ENCODE results near the gene ZNF672.

DNA sequence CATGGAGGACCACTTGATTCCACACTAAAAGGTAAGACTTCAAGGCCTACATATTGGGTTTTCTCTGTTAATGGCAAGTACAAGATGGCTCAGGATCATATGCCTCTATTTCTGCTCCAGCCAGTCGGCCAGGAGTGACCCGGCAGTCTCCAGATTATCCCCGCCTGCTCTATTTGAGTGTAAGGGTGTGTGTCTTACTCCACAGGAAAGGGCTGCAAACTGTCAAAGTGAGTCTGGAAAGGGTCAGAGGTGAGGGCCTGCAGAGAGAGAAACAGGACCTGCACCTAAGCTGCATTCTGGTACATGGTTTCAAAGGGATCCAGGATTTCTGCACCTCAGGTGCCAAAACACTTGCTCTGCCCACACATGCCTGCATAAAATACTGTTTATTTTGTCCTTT, 11.6 kb downstream of the ZNF672 start:
- TF ChIP-seq ZNF274 (IDR thresholded peaks at IDR 0.05; ENCODE audit: low read depth, low read length) (no peak), SUZ12 (IDR thresholded peaks at IDR 0.05; ENCODE audit: extremely low read depth, insufficient read depth, insufficient read length) (no peak)
